ENCODE data around the gene TPCN2. TPM values are rescaled to one million over a fixed set of nuclear protein-coding genes. Genes with fewer than 3 reads are reported as not detected.

Gene TPCN2
- total RNA-seq, 1 experiment from 2014 or later, result 28.9 TPM

GRCh38 chr11:69024509-69024908 is 24.2 kb upstream of the TPCN2 start:
- TF ChIP-seq, protein P1, sequence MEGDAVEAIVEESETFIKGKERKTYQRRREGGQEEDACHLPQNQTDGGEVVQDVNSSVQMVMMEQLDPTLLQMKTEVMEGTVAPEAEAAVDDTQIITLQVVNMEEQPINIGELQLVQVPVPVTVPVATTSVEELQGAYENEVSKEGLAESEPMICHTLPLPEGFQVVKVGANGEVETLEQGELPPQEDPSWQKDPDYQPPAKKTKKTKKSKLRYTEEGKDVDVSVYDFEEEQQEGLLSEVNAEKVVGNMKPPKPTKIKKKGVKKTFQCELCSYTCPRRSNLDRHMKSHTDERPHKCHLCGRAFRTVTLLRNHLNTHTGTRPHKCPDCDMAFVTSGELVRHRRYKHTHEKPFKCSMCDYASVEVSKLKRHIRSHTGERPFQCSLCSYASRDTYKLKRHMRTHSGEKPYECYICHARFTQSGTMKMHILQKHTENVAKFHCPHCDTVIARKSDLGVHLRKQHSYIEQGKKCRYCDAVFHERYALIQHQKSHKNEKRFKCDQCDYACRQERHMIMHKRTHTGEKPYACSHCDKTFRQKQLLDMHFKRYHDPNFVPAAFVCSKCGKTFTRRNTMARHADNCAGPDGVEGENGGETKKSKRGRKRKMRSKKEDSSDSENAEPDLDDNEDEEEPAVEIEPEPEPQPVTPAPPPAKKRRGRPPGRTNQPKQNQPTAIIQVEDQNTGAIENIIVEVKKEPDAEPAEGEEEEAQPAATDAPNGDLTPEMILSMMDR (conservative IDR thresholded peaks at IDR 0.05; ENCODE audit: low read depth, low read length), result no peak
- no peak for TF ChIP-seq EZH2 (IDR thresholded peaks at IDR 0.05; ENCODE audit: borderline replicate concordance, low read depth, low read length, poor library complexity, severe bottlenecking)
- Histone ChIP-seq H3K4me3 (ENCODE audit: low read depth, low read length, poor library complexity, severe bottlenecking) (no peak overlapping the region), H3K27ac (ENCODE audit: low read depth, low read length, poor library complexity, severe bottlenecking) (no peak overlapping the region), H3K36me3 (ENCODE audit: insufficient read depth, low read length, poor library complexity, severe bottlenecking) (no peaks in the 10 kb centered on the region), H3K27me3 (replicated peaks; ENCODE audit: insufficient read depth, low read depth, low read length, poor library complexity) (no peaks in the 10 kb centered on the region), H3K4me1 (ENCODE audit: insufficient read depth, low read length, poor library complexity, severe bottlenecking) (no peaks in the 10 kb centered on the region), H3K9me3 (ENCODE audit: low read depth, low read length, poor library complexity, severe bottlenecking) (no peaks in the 10 kb centered on the region)
- no TSS peak for BruUV-seq (replicated peaks)
- DNase-seq (ENCODE audit: low spot score), result no peak
- intact Hi-C loops (cut with micrococcal nuclease; ENCODE audit: unreplicated experiment), result no loop called here
- POLR2A ChIA-PET (ENCODE audit: low non-redundant PET), result no interaction called here
- CTCF ChIA-PET, result no interaction called here

- Histone ChIP-seq H3K9me3 (ENCODE audit: low read depth, low read length, poor library complexity, severe bottlenecking) (no peaks in the 10 kb centered on the region), H3K27me3 (replicated peaks; ENCODE audit: insufficient read depth, low read depth, low read length, poor library complexity) (no peaks in the 10 kb centered on the region), H3K36me3 (ENCODE audit: insufficient read depth, low read length, poor library complexity, severe bottlenecking) (no peaks in the 10 kb centered on the region), H3K4me1 (ENCODE audit: insufficient read depth, low read length, poor library complexity, severe bottlenecking) (no peaks in the 10 kb centered on the region), H3K27ac (ENCODE audit: low read depth, low read length, poor library complexity, severe bottlenecking) (no peak overlapping the region), H3K4me3 (ENCODE audit: low read depth, low read length, poor library complexity, severe bottlenecking) (no peak overlapping the region)
- intact Hi-C loops (cut with micrococcal nuclease; ENCODE audit: unreplicated experiment), result no loop called here
- no peak for DNase-seq (ENCODE audit: low spot score)
- no TSS peak for BruUV-seq (replicated peaks)
- ChIA-PET CTCF (interaction anchor here (1.0 kb wide), 1 partner anchor 17 kb away, joined by 4 read pairs; no protein-coding TSS in a partner anchor), POLR2A (ENCODE audit: low non-redundant PET) (interaction anchor here (0.6 kb wide), 1 partner anchor 240 kb away, joined by 4 read pairs; no protein-coding TSS in a partner anchor)
- no peak for TF ChIP-seq EZH2 (IDR thresholded peaks at IDR 0.05; ENCODE audit: borderline replicate concordance, low read depth, low read length, poor library complexity, severe bottlenecking)
Measured at GRCh38 chr11:69027704-69028372, 20.9 kb upstream of the TPCN2 start.

DNA sequence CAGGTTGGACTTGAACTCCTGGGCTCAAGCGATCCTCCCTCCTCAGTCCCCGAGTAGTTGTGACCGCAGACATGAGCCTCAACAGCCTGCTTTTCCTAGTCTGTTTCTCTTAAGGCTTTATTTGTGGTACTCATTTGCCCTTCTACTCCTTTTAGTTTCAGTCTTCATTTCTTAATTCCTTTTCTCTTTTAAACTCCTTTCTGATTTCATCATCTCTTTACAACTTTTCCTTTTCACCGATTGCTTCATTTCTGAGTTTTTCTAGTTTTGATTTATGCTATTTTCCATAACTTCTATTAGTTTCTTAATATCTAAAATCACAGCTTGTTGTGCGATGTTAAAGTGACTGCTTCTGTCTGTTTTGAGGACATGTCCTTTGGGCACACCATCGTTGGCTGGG is 18.4 kb upstream of the TPCN2 start:
- Histone ChIP-seq H3K9me3 (ENCODE audit: low read depth, low read length, poor library complexity, severe bottlenecking) (no peaks in the 10 kb centered on the region), H3K27me3 (replicated peaks; ENCODE audit: insufficient read depth, low read depth, low read length, poor library complexity) (no peaks in the 10 kb centered on the region), H3K27ac (ENCODE audit: low read depth, low read length, poor library complexity, severe bottlenecking) (no peak overlapping the region), H3K4me1 (ENCODE audit: insufficient read depth, low read length, poor library complexity, severe bottlenecking) (peaks cover 5% of the 10 kb centered on the region), H3K36me3 (ENCODE audit: insufficient read depth, low read length, poor library complexity, severe bottlenecking) (no peaks in the 10 kb centered on the region), H3K4me3 (ENCODE audit: low read depth, low read length, poor library complexity, severe bottlenecking) (no peak overlapping the region)
- CTCF ChIA-PET, result no interaction called here
- POLR2A ChIA-PET (ENCODE audit: low non-redundant PET), result no interaction called here
- no TSS peak for BruUV-seq (replicated peaks)
- TF ChIP-seq EZH2 (IDR thresholded peaks at IDR 0.05; ENCODE audit: borderline replicate concordance, low read depth, low read length, poor library complexity, severe bottlenecking), result no peak
- TF ChIP-seq, protein P1 (conservative IDR thresholded peaks at IDR 0.05; ENCODE audit: low read depth, low read length), result no peak
- no peak for DNase-seq (ENCODE audit: low spot score)
- intact Hi-C loops (cut with micrococcal nuclease; ENCODE audit: unreplicated experiment), result no loop called here

- H3K36me3 ChIP-seq (ENCODE audit: insufficient read depth, low read length, poor library complexity, severe bottlenecking), result no peaks in the 10 kb centered on the region
- BruUV-seq (replicated peaks), result no TSS peak
- H3K4me3 ChIP-seq (ENCODE audit: low read depth, low read length, poor library complexity, severe bottlenecking), result no peak overlapping the region
- CTCF ChIA-PET, result no interaction called here
- H3K27ac ChIP-seq (ENCODE audit: low read depth, low read length, poor library complexity, severe bottlenecking), result no peak overlapping the region
- H3K9me3 ChIP-seq (ENCODE audit: low read depth, low read length, poor library complexity, severe bottlenecking), result no peaks in the 10 kb centered on the region
- POLR2A ChIA-PET (ENCODE audit: low non-redundant PET), result interaction anchor here (0.6 kb wide), 1 partner anchor 18 kb away, joined by 3 read pairs; no protein-coding TSS in a partner anchor
- no peak for DNase-seq (ENCODE audit: low spot score)
- TF ChIP-seq EZH2 (IDR thresholded peaks at IDR 0.05; ENCODE audit: borderline replicate concordance, low read depth, low read length, poor library complexity, severe bottlenecking), result no peak
- TF ChIP-seq, protein P1 (conservative IDR thresholded peaks at IDR 0.05; ENCODE audit: low read depth, low read length), result no peak
- H3K27me3 ChIP-seq (replicated peaks; ENCODE audit: insufficient read depth, low read depth, low read length, poor library complexity), result no peaks in the 10 kb centered on the region
- peaks cover 5% of the 10 kb centered on the region for H3K4me1 ChIP-seq (ENCODE audit: insufficient read depth, low read length, poor library complexity, severe bottlenecking)
- intact Hi-C loops (cut with micrococcal nuclease; ENCODE audit: unreplicated experiment), result no loop called here
Measured at GRCh38 chr11:69032833-69033232, 15.9 kb upstream of the TPCN2 start.

All from A673 (cell line).